HCT116 (cell line): ENCODE results near the gene TRPM3. TPM values are rescaled to one million over a fixed set of nuclear protein-coding genes. Genes with fewer than 3 reads are reported as not detected.

Source experiments
- ATAC-seq: fragments of 200-7000 bp; cut with Tn5 transposase; 2 replicates; pipeline ENCODE4 v1.9.1; 2020; ENCODE audit warnings: mild to moderate bottlenecking, moderate library complexity
- BruUV-seq: library from RNA; stranded (reverse); fragments of 400-500 nt; replicated peaks from 2 replicates; lab custom pipeline; 2021; lab: Mats Ljungman, UMichigan
- CTCF ChIA-PET: fragments of 300-600 bp; sonication (Branson Sonifier 250); formaldehyde crosslinking; loops from one replicate; lab custom pipeline; 2021; ENCODE audit warnings: antibody characterized with exemption; lab: Charles Lee
- POLR2A ChIA-PET: fragments of 300-600, 350-600 bp; sonication (Branson Sonifier 250); formaldehyde crosslinking; loops from one replicate; lab custom pipeline; 2021; ENCODE audit warnings: antibody characterized with exemption; lab: Charles Lee
- RAD21 ChIA-PET, 2 experiments: fragments of 300-600 bp; sonication (Branson Sonifier 250); formaldehyde crosslinking; loops; one replicate each; lab custom pipeline; 2023; ENCODE audit warnings: low total read pairs in 2 of 2; ENCODE audit not compliant: uncharacterized antibody in 2 of 2, unreplicated experiment in 2 of 2, low non-redundant PET in 1 of 2; lab: Charles Lee
- DNase-seq: peaks from one replicate; pipeline ENCODE4 v3.0.0-alpha.2; 2010; ENCODE audit warnings: low read depth, low spot score
- H2AFZ ChIP-seq: fragments of 200-600 bp; shearing (Covaris generic), sonication (generic); 2 replicates; pipeline ENCODE4 v1.6.1; 2017; ENCODE audit warnings: low read depth, mixed run types, mixed read lengths, antibody characterized with exemption, low read length; ENCODE audit not compliant: poor library complexity, severe bottlenecking
- H3K27ac ChIP-seq: 2 replicates; pipeline ENCODE4 v1.5.1; 2012; ENCODE audit warnings: low read depth, low read length
- H3K27me3 ChIP-seq: fragments of 200-600 bp; sonication (generic); 2 replicates; pipeline ENCODE4 v1.6.1; 2016; ENCODE audit warnings: mixed run types, low read length, mixed read lengths; ENCODE audit not compliant: insufficient read depth
- H3K36me3 ChIP-seq, 2 experiments: fragments of 200-500 bp in 1 of 2; fragments of 200-600 bp in 1 of 2; sonication (Bioruptor generic) in 1 of 2; sonication (generic) in 1 of 2; 2 replicates each; pipeline versions ENCODE4 v1.5.1 to v1.6.1; 2014 to 2016; ENCODE audit warnings: low read length in 2 of 2, inconsistent platforms in 1 of 2, mixed read lengths in 1 of 2, mixed run types in 1 of 2; ENCODE audit not compliant: insufficient read depth in 2 of 2, control insufficient read depth in 1 of 2
- H3K4me1 ChIP-seq, 2 experiments: fragments of 200-600 bp in 1 of 2; sonication (generic) in 1 of 2; 2 replicates each; pipeline versions ENCODE4 v1.5.1 to v1.6.1; 2012 to 2017; ENCODE audit warnings: low read length in 2 of 2, inconsistent platforms in 1 of 2, mild to moderate bottlenecking in 1 of 2, mixed read lengths in 1 of 2, mixed run types in 1 of 2, moderate library complexity in 1 of 2; ENCODE audit not compliant: insufficient read depth in 2 of 2, control insufficient read depth in 1 of 2
- H3K4me2 ChIP-seq: fragments of 200-600 bp; sonication (generic); 2 replicates; pipeline ENCODE4 v1.6.1; 2017; ENCODE audit warnings: mixed run types, low read length, mixed read lengths
- H3K4me3 ChIP-seq, 2 experiments: fragments of 200-600 bp in 1 of 2; sonication (generic) in 1 of 2; replicated peaks in 1 of 2; 2 replicates each; pipeline ENCODE4 v1.5.1; 2011 to 2016; ENCODE audit warnings: low read length in 2 of 2, control low read depth in 1 of 2, low read depth in 1 of 2, mild to moderate bottlenecking in 1 of 2, mixed read lengths in 1 of 2, mixed run types in 1 of 2
- H3K79me2 ChIP-seq: fragments of 200-600 bp; sonication (generic); 2 replicates; pipeline ENCODE4 v1.6.1; 2017; ENCODE audit warnings: mild to moderate bottlenecking, mixed run types, low read length, moderate library complexity, mixed read lengths; ENCODE audit not compliant: insufficient read depth
- H3K9ac ChIP-seq: fragments of 200-600 bp; sonication (generic); 2 replicates; pipeline ENCODE4 v1.6.1; 2016; ENCODE audit warnings: low read length, mixed read lengths
- H3K9me2 ChIP-seq: fragments of 200-600 bp; sonication (generic), shearing (Covaris generic); 2 replicates; pipeline ENCODE4 v1.6.1; 2017; ENCODE audit warnings: mixed run types, mild to moderate bottlenecking, moderate library complexity; ENCODE audit not compliant: insufficient read depth
- H3K9me3 ChIP-seq, 2 experiments: fragments of 200-500 bp in 1 of 2; fragments of 200-600 bp in 1 of 2; sonication (Bioruptor generic) in 1 of 2; sonication (generic) in 1 of 2; 2 replicates each; pipeline ENCODE4 v1.6.1; 2014 to 2017; ENCODE audit warnings: low read length in 2 of 2, mixed read lengths in 2 of 2, inconsistent platforms in 1 of 2, low read depth in 1 of 2, mild to moderate bottlenecking in 1 of 2, mixed run types in 1 of 2, moderate library complexity in 1 of 2; ENCODE audit not compliant: control insufficient read depth in 1 of 2, insufficient read depth in 1 of 2
- H4K20me1 ChIP-seq: fragments of 200-600 bp; sonication (generic), shearing (Covaris generic); 2 replicates; pipeline ENCODE4 v1.6.1; 2017; ENCODE audit warnings: mixed run types, mild to moderate bottlenecking, moderate library complexity; ENCODE audit not compliant: insufficient read depth
- ATF3 ChIP-seq: IDR thresholded peaks from 2 replicates; pipeline ENCODE4 v1.6.1; 2012
- CBX3 ChIP-seq: IDR thresholded peaks from 2 replicates; pipeline ENCODE4 v1.6.1; 2012; ENCODE audit warnings: low read depth
- CEBPB ChIP-seq: IDR thresholded peaks from 2 replicates; pipeline ENCODE4 v1.6.1; 2012; ENCODE audit warnings: low read depth
- EZH2 ChIP-seq: fragments of 200-600 bp; sonication (generic); IDR thresholded peaks from 2 replicates; pipeline ENCODE4 v1.6.1; 2017; ENCODE audit warnings: antibody characterized with exemption, mixed run types
- FOSL1 ChIP-seq: IDR thresholded peaks from 2 replicates; pipeline ENCODE4 v1.6.1; 2012; ENCODE audit warnings: low read depth
- MAX ChIP-seq: IDR thresholded peaks from 2 replicates; pipeline ENCODE4 v1.6.1; 2012
- POLR2A ChIP-seq: IDR thresholded peaks from 2 replicates; pipeline ENCODE4 v1.7.0; 2011; ENCODE audit warnings: borderline replicate concordance; ENCODE audit not compliant: insufficient read depth, insufficient read length; ENCODE audit errors: extremely low read depth
- POLR2AphosphoS5 ChIP-seq: IDR thresholded peaks from 2 replicates; pipeline ENCODE4 v1.6.1; 2011; ENCODE audit warnings: mild to moderate bottlenecking, low read depth, low read length, moderate library complexity
- RAD21 ChIP-seq: IDR thresholded peaks from 2 replicates; pipeline ENCODE4 v1.6.1; 2012; ENCODE audit warnings: low read depth, mild to moderate bottlenecking
- SIN3A ChIP-seq: IDR thresholded peaks from 2 replicates; pipeline ENCODE4 v1.6.1; 2012; ENCODE audit warnings: low read depth
- SP1 ChIP-seq: IDR thresholded peaks from 2 replicates; pipeline ENCODE4 v1.6.1; 2012; ENCODE audit warnings: low read depth
- SRF ChIP-seq: IDR thresholded peaks from 2 replicates; pipeline ENCODE4 v1.6.1; 2012; ENCODE audit warnings: low read depth
- TCF7L2 ChIP-seq: IDR thresholded peaks from 2 replicates; pipeline ENCODE4 v1.7.0; 2011; ENCODE audit warnings: borderline replicate concordance, inconsistent platforms; ENCODE audit not compliant: insufficient read depth, insufficient read length; ENCODE audit errors: extremely low read depth
- YY1 ChIP-seq: IDR thresholded peaks from 2 replicates; pipeline ENCODE4 v1.6.1; 2011; ENCODE audit warnings: low read length, low read depth, moderate library complexity, mild to moderate bottlenecking; ENCODE audit not compliant: insufficient replicate concordance; ENCODE audit errors: extremely low read depth
- ZBTB33 ChIP-seq: IDR thresholded peaks from 2 replicates; pipeline ENCODE4 v1.6.1; 2011; ENCODE audit warnings: mild to moderate bottlenecking, low read length, moderate library complexity; ENCODE audit not compliant: insufficient replicate concordance; ENCODE audit errors: extremely low read depth
- ZFX ChIP-seq: fragments of 450-650 bp; IDR thresholded peaks from 2 replicates; pipeline ENCODE4 v1.6.1; 2017
- ZNF274 ChIP-seq: fragments of 200-500 bp; sonication (Bioruptor generic); IDR thresholded peaks from 2 replicates; pipeline ENCODE4 v1.6.1; 2014; ENCODE audit warnings: mild to moderate bottlenecking, low read depth, low read length, inconsistent platforms
- intact Hi-C: fragments of 100-400 bp; cut with micrococcal nuclease; formaldehyde crosslinking; loops from 2 replicates; pipeline ENCODE4 v1.10.0; 2022
- total RNA-seq: library from RNA; stranded (reverse); gene quantifications from one replicate; pipeline ENCODE4 v1.2.1, GENCODE V29; 2021; ENCODE audit not compliant: unreplicated experiment

The TRPM3 gene
- total RNA-seq, 1 experiment from 2014 or later: not detected

- no peaks in the 10 kb centered on the region for H3K9me3 ChIP-seq
- H3K4me1 ChIP-seq: peaks cover 0 to 22% of the 10 kb centered on the region in 2 experiments; a peak in 2 of 4 replicates
- CTCF ChIA-PET: no interaction called here
- no peak overlapping the region for H3K27ac ChIP-seq
- POLR2A ChIA-PET: no interaction called here
- no peaks in the 10 kb centered on the region for H3K79me2 ChIP-seq
- BruUV-seq: no TSS peak
- no peaks in the 10 kb centered on the region for H3K27me3 ChIP-seq
- no peaks in the 10 kb centered on the region for H4K20me1 ChIP-seq
- no peak overlapping the region for H3K4me2 ChIP-seq
- ATAC-seq: no peak
- TF ChIP-seq ATF3: no peak
- no peak for TF ChIP-seq MAX
- TF ChIP-seq YY1: no peak
- TF ChIP-seq RAD21: no peak
- no peak for TF ChIP-seq POLR2AphosphoS5
- no peak for TF ChIP-seq EZH2
- TF ChIP-seq ZNF274: no peak
- no peak for TF ChIP-seq ZFX
- TF ChIP-seq ZBTB33: no peak
- TF ChIP-seq CEBPB: no peak
- TF ChIP-seq TCF7L2: no peak
- no peak for TF ChIP-seq SIN3A
- TF ChIP-seq SP1: no peak
- TF ChIP-seq POLR2A: no peak
- TF ChIP-seq FOSL1: no peak
- TF ChIP-seq SRF: no peak
- TF ChIP-seq CBX3: no peak
- H3K9ac ChIP-seq: no peak overlapping the region
- H3K9me2 ChIP-seq: no peaks in the 10 kb centered on the region
- DNase-seq: no peak
- no peak overlapping the region for H3K4me3 ChIP-seq
- intact Hi-C loops: loop anchor here (5.0 to 10.0 kb wide), 2 partner anchors 123 to 124 kb away; no protein-coding TSS in a partner anchor
- H2AFZ ChIP-seq: peak overlapping the region; percentile 2
- RAD21 ChIA-PET: no interaction called here
- H3K36me3 ChIP-seq: no peaks in the 10 kb centered on the region
These were observed 640.9 kb downstream of the TRPM3 start for GRCh38 chr9:70480405-70480980.
